OCI-LY7 (cell line): ENCODE results near the gene C3. TPM values are rescaled to one million over a fixed set of nuclear protein-coding genes. Genes with fewer than 3 reads are reported as not detected.

Source experiments
- BruUV-seq: library from RNA; stranded (reverse); fragments of 400-500 nt; replicated peaks from 2 replicates; lab custom pipeline; 2021; lab: Mats Ljungman, UMichigan
- CTCF ChIA-PET: fragments of 300-600 bp; sonication (Branson Sonifier 250); formaldehyde crosslinking; loops from one replicate; lab custom pipeline; 2022; ENCODE audit warnings: antibody characterized with exemption; ENCODE audit not compliant: unreplicated experiment; lab: Charles Lee
- POLR2A ChIA-PET: fragments of 300-600 bp; sonication (Branson Sonifier 250); formaldehyde crosslinking; loops from one replicate; lab custom pipeline; 2022; ENCODE audit warnings: antibody characterized with exemption; lab: Charles Lee
- DNase-seq: peaks from one replicate; pipeline ENCODE4 v3.0.0-alpha.2; 2015; ENCODE audit warnings: low spot score
- H2AFZ ChIP-seq: fragments of 200-600 bp; sonication (generic), shearing (Covaris generic); 2 replicates; pipeline ENCODE4 v1.6.1; 2014; ENCODE audit warnings: mild to moderate bottlenecking, antibody characterized with exemption, low read length, moderate library complexity
- H3K27ac ChIP-seq: fragments of 200-600 bp; sonication (generic); 2 replicates; pipeline ENCODE4 v1.5.1; 2014; ENCODE audit warnings: mixed run types, low read depth, mild to moderate bottlenecking, moderate library complexity, low read length, inconsistent platforms; ENCODE audit not compliant: poor library complexity, severe bottlenecking
- H3K36me3 ChIP-seq: fragments of 200-600 bp; sonication (generic); 2 replicates; pipeline ENCODE4 v1.6.1; 2014; ENCODE audit warnings: mild to moderate bottlenecking, antibody characterized with exemption, low read length, moderate library complexity, mixed read lengths; ENCODE audit not compliant: insufficient read depth
- H3K4me1 ChIP-seq: fragments of 200-600 bp; sonication (generic); 2 replicates; pipeline ENCODE4 v1.5.1; 2014; ENCODE audit warnings: mild to moderate bottlenecking, low read length; ENCODE audit not compliant: insufficient read depth, poor library complexity, severe bottlenecking
- H3K4me2 ChIP-seq: fragments of 200-600 bp; sonication (generic); 2 replicates; pipeline ENCODE4 v1.6.1; 2014; ENCODE audit warnings: mild to moderate bottlenecking, low read length
- H3K4me3 ChIP-seq: fragments of 200-600 bp; sonication (generic); 2 replicates; pipeline ENCODE4 v1.5.1; 2014; ENCODE audit warnings: mild to moderate bottlenecking, low read depth, low read length; ENCODE audit not compliant: poor library complexity, severe bottlenecking
- H3K79me2 ChIP-seq: fragments of 200-600 bp; sonication (generic); 2 replicates; pipeline ENCODE4 v1.6.1; 2016; ENCODE audit warnings: low read depth, mild to moderate bottlenecking, low read length, moderate library complexity, mixed read lengths; ENCODE audit not compliant: insufficient read depth
- H3K9me2 ChIP-seq: fragments of 200-600 bp; sonication (generic); 2 replicates; pipeline ENCODE4 v1.6.1; 2016; ENCODE audit warnings: mild to moderate bottlenecking, low read length, mixed read lengths; ENCODE audit not compliant: insufficient read depth
- H3K9me3 ChIP-seq: fragments of 200-600 bp; sonication (generic); 2 replicates; pipeline ENCODE4 v1.6.1; 2014; ENCODE audit warnings: mild to moderate bottlenecking, mixed run types, low read length, mixed read lengths
- H4K20me1 ChIP-seq: fragments of 200-600 bp; sonication (generic); 2 replicates; pipeline ENCODE4 v1.6.1; 2014; ENCODE audit warnings: mild to moderate bottlenecking, antibody characterized with exemption, low read length, moderate library complexity, mixed read lengths; ENCODE audit not compliant: insufficient read depth
- CTCF ChIP-seq: fragments of 200-600 bp; sonication (generic); conservative IDR thresholded peaks from 2 replicates; pipeline ENCODE4 v1.5.1; 2014; ENCODE audit warnings: mild to moderate bottlenecking, antibody characterized with exemption, low read length, moderate library complexity, mixed read lengths
- EZH2phosphoT487 ChIP-seq: fragments of 200-600 bp; sonication (generic); IDR thresholded peaks from 2 replicates; pipeline ENCODE4 v1.6.1; 2018; ENCODE audit warnings: low read depth, borderline replicate concordance, mild to moderate bottlenecking, mixed run types, antibody characterized with exemption, low read length, moderate library complexity, mixed read lengths
- intact Hi-C: fragments of 100-400 bp; cut with micrococcal nuclease; formaldehyde crosslinking; loops from one replicate; pipeline ENCODE4 v1.10.0; 2022; ENCODE audit not compliant: unreplicated experiment
- microRNA-seq: library from miRNA; unstranded; fragments of <30 nt; microRNA quantifications from one replicate; pipeline ENCODE4 v1.2.0, GENCODE V29; 2022; ENCODE audit warnings: borderline replicate concordance
- total RNA-seq, 2 experiments: library from RNA; depleted of rRNA in 1 of 2; stranded (reverse); fragments of >200 nt in 1 of 2; shearing (Covaris generic) in 1 of 2; gene quantifications; 2 replicates each; pipeline ENCODE4 v1.2.3, GENCODE V29; 2014 to 2022

C3 gene
- total RNA-seq, 2 experiments from 2014 or later: 0.13 TPM; not detected in 1

- ChIA-PET POLR2A (no interaction called here), CTCF (no interaction called here)
- no peak overlapping the region for H3K4me3 ChIP-seq
- H2AFZ ChIP-seq: no peak overlapping the region
- H3K79me2 ChIP-seq: no peaks in the 10 kb centered on the region
- DNase-seq: peak; percentile 92
- peak overlapping the region; percentile 3; the same call in 1 of the 2 replicates for H3K4me2 ChIP-seq
- H3K9me2 ChIP-seq: no peaks in the 10 kb centered on the region
- no peak for TF ChIP-seq EZH2phosphoT487
- TF ChIP-seq CTCF: peak; percentile 99
- H3K36me3 ChIP-seq: no peaks in the 10 kb centered on the region
- intact Hi-C loops: loop anchor here (1.0 to 2.0 kb wide), 3 partner anchors 41 to 231 kb away; partner anchors contain the start of genes CD70 and GPR108
- H3K9me3 ChIP-seq: peaks cover 16% of the 10 kb centered on the region; the same call in 1 of the 2 replicates
- no TSS peak for BruUV-seq
- H3K27ac ChIP-seq: peak overlapping the region; percentile 7
- H3K4me1 ChIP-seq: peaks cover 33% of the 10 kb centered on the region
- no peaks in the 10 kb centered on the region for H4K20me1 ChIP-seq
Observed at GRCh38 chr19:6632002-6632621, 88.3 kb downstream of the C3 start.

Small RNA genes within 50 kb of the gene (microRNA-seq; reads per million reads assigned to microRNA genes)
- gene MIR6791: not detected

Other genes with a start within 250 kb of the C3 start
- 40.9 and 41.8 TPM in 2 replicates for gene DENND1C, start 238.9 kb downstream of the C3 start, total RNA-seq (2014; rRNA removed; shearing (Covaris generic))
- 68.3 and 76.1 TPM in 2 replicates for gene DENND1C, start 238.9 kb downstream of the C3 start, total RNA-seq (2022)
- 9.7 and 14.4 TPM in 2 replicates for gene TUBB4A, start 218.3 kb downstream of the C3 start, total RNA-seq (2014; rRNA removed; shearing (Covaris generic))
- gene TUBB4A, start 218.3 kb downstream of the C3 start, total RNA-seq (2022): 12.6 and 16.0 TPM in 2 replicates
- 18.1 and 22.3 TPM in 2 replicates for gene TNFSF9, start 189.6 kb downstream of the C3 start, total RNA-seq (2014; rRNA removed; shearing (Covaris generic))
- 16.1 and 20.9 TPM in 2 replicates for gene TNFSF9, start 189.6 kb downstream of the C3 start, total RNA-seq (2022)
- gene CD70, start 129.5 kb downstream of the C3 start, total RNA-seq (2014; rRNA removed; shearing (Covaris generic)): 111 and 165 TPM in 2 replicates
- 80.5 and 88.2 TPM in 2 replicates for gene CD70, start 129.5 kb downstream of the C3 start, total RNA-seq (2022)
- gene TNFSF14, start 50.5 kb downstream of the C3 start, total RNA-seq (2014; rRNA removed; shearing (Covaris generic)): 0.05 TPM in 1 of 2 replicates, not detected in the other
- not detected in 2 replicates for gene TNFSF14, start 50.5 kb downstream of the C3 start, total RNA-seq (2022)
- 77.5 and 88.3 TPM in 2 replicates for gene GPR108, start 16.9 kb upstream of the C3 start, total RNA-seq (2014; rRNA removed; shearing (Covaris generic))
- gene GPR108, start 16.9 kb upstream of the C3 start, total RNA-seq (2022): 63.2 and 73.2 TPM in 2 replicates
- 16.1 and 22.2 TPM in 2 replicates for gene TRIP10, start 19.0 kb upstream of the C3 start, total RNA-seq (2014; rRNA removed; shearing (Covaris generic))
- 19.9 TPM in 2 replicates for gene TRIP10, start 19.0 kb upstream of the C3 start, total RNA-seq (2022)
- 7.8 and 8.5 TPM in 2 replicates for gene SH2D3A, start 46.8 kb upstream of the C3 start, total RNA-seq (2014; rRNA removed; shearing (Covaris generic))
- gene SH2D3A, start 46.8 kb upstream of the C3 start, total RNA-seq (2022): 9.8 and 13.3 TPM in 2 replicates
- 76.1 and 90.7 TPM in 2 replicates for gene VAV1, start 52.1 kb upstream of the C3 start, total RNA-seq (2014; rRNA removed; shearing (Covaris generic))
- 92.7 and 107 TPM in 2 replicates for gene VAV1, start 52.1 kb upstream of the C3 start, total RNA-seq (2022)
- 0.08 TPM in 1 of 2 replicates, not detected in the other for gene ADGRE1, start 166.9 kb upstream of the C3 start, total RNA-seq (2014; rRNA removed; shearing (Covaris generic))
- 0.17 and 0.46 TPM in 2 replicates for gene ADGRE1, start 166.9 kb upstream of the C3 start, total RNA-seq (2022)